IgD-negative memory B cell (primary cell): ENCODE data around the gene ADAMTS14. TPM values are rescaled to one million over a fixed set of nuclear protein-coding genes. Genes with fewer than 3 reads are reported as not detected.
"Not testable (repeated sequence)": the region's sequence is repeated elsewhere in the genome, so short reads cannot be mapped to it uniquely, and the experiment has no call there.

Source experiments
- H3K27ac Mint-ChIP-seq, 3 donors: one replicate each; pipeline ENCODE4 v1.8.0; 2020 to 2022; ENCODE audit warnings: mild to moderate bottlenecking in 3 of 3, mixed read lengths in 3 of 3, moderate library complexity in 1 of 3
- H3K27me3 Mint-ChIP-seq: one replicate; pipeline ENCODE4 v1.8.0; 2021; ENCODE audit warnings: mixed read lengths
- H3K36me3 Mint-ChIP-seq: one replicate; pipeline ENCODE4 v1.8.0; 2020; ENCODE audit warnings: mild to moderate bottlenecking, mixed read lengths
- H3K4me1 Mint-ChIP-seq, 3 donors: one replicate each; pipeline ENCODE4 v1.8.0; 2020 to 2022; ENCODE audit warnings: mixed read lengths in 3 of 3, mild to moderate bottlenecking in 1 of 3
- H3K4me3 Mint-ChIP-seq, 4 donors: one replicate each; pipeline ENCODE4 v1.8.0; 2020 to 2022; ENCODE audit warnings: mild to moderate bottlenecking in 4 of 4, mixed read lengths in 4 of 4, moderate library complexity in 3 of 4
- H3K9me3 Mint-ChIP-seq, 3 donors: one replicate each; pipeline ENCODE4 v1.8.0; 2020 to 2021; ENCODE audit warnings: mixed read lengths in 3 of 3, mild to moderate bottlenecking in 1 of 3
- polyA plus RNA-seq: library from polyadenylated mRNA; unstranded; fragments of 300-500 nt; fragmentation: Illumina TruSeq; gene quantifications from one replicate; pipeline ENCODE4 v1.2.3, GENCODE V29; 2021

Gene ADAMTS14
- polyA plus RNA-seq, 1 donor from 2014 or later: not detected

GRCh38 chr10:70664702-70665195 is 7.6 kb upstream of the ADAMTS14 start:
- Mint-ChIP-seq H3K27me3 (peaks cover 19% of the 10 kb centered on the region), H3K27ac (peak overlapping the region in 1 of 3 donors; percentile 65), H3K36me3 (peaks cover 3% of the 10 kb centered on the region), H3K4me1 (peaks cover 9 to 14% (median 11%) of the 10 kb centered on the region in 3 donors), H3K4me3 (peak overlapping the region in 1 of 4 donors; percentile 53), H3K9me3 (peaks cover 0 to 7% (median 5%) of the 10 kb centered on the region in 3 donors)

- Mint-ChIP-seq H3K36me3 (peaks cover 3% of the 10 kb centered on the region), H3K4me1 (peaks cover 9 to 14% (median 13%) of the 10 kb centered on the region in 3 donors), H3K4me3 (no peak overlapping the region), H3K27me3 (peaks cover 17% of the 10 kb centered on the region), H3K27ac (no peak overlapping the region), H3K9me3 (peaks cover 0 to 7% (median 4%) of the 10 kb centered on the region in 3 donors)
These were observed 5.1 kb upstream of the ADAMTS14 start for GRCh38 chr10:70666960-70667798.

- H3K4me1 Mint-ChIP-seq: peaks cover 9 to 14% (median 13%) of the 10 kb centered on the region in 3 donors
- H3K36me3 Mint-ChIP-seq, H3K4me3 Mint-ChIP-seq, H3K9me3 Mint-ChIP-seq: not testable (repeated sequence)
- peak overlapping the region in 1 of 3 donors; percentile 54 for H3K27ac Mint-ChIP-seq
- peaks cover 16% of the 10 kb centered on the region for H3K27me3 Mint-ChIP-seq
These were observed 4.5 kb upstream of the ADAMTS14 start for GRCh38 chr10:70667818-70668217.

GRCh38 chr10:70668454-70668970 is 3.8 kb upstream of the ADAMTS14 start:
- H3K4me3 Mint-ChIP-seq: no peak overlapping the region
- H3K27ac Mint-ChIP-seq: no peak overlapping the region
- H3K4me1 Mint-ChIP-seq: peaks cover 9 to 14% (median 14%) of the 10 kb centered on the region in 3 donors
- peaks cover 23% of the 10 kb centered on the region for H3K27me3 Mint-ChIP-seq
- H3K36me3 Mint-ChIP-seq: no peaks in the 10 kb centered on the region
- H3K9me3 Mint-ChIP-seq: peaks cover 0 to 7% (median 4%) of the 10 kb centered on the region in 3 donors

- no peak overlapping the region for H3K27ac Mint-ChIP-seq
- H3K36me3 Mint-ChIP-seq: no peaks in the 10 kb centered on the region
- peaks cover 0 to 7% (median 4%) of the 10 kb centered on the region in 3 donors for H3K9me3 Mint-ChIP-seq
- H3K27me3 Mint-ChIP-seq: peaks cover 25% of the 10 kb centered on the region
- peaks cover 9 to 14% (median 14%) of the 10 kb centered on the region in 3 donors for H3K4me1 Mint-ChIP-seq
- no peak overlapping the region for H3K4me3 Mint-ChIP-seq
These were observed 3.3 kb upstream of the ADAMTS14 start for GRCh38 chr10:70669015-70669414.

- H3K4me3 Mint-ChIP-seq: no peak overlapping the region
- H3K27ac Mint-ChIP-seq: no peak overlapping the region
- no peaks in the 10 kb centered on the region for H3K36me3 Mint-ChIP-seq
- peaks cover 30% of the 10 kb centered on the region for H3K27me3 Mint-ChIP-seq
- H3K9me3 Mint-ChIP-seq: peaks cover 0 to 7% (median 4%) of the 10 kb centered on the region in 3 donors
- H3K4me1 Mint-ChIP-seq: peaks cover 3 to 10% (median 7%) of the 10 kb centered on the region in 3 donors
These were observed 2.5 kb upstream of the ADAMTS14 start for GRCh38 chr10:70669732-70670317.

- Mint-ChIP-seq H3K9me3 (peaks cover 0 to 7% (median 4%) of the 10 kb centered on the region in 3 donors), H3K4me1 (peaks cover 0 to 5% (median 5%) of the 10 kb centered on the region in 3 donors), H3K27me3 (peaks cover 30% of the 10 kb centered on the region), H3K4me3 (peak overlapping the region in 2 of 4 donors; percentile 73 to 83), H3K27ac (no peak overlapping the region), H3K36me3 (no peaks in the 10 kb centered on the region)
These were observed 614 bp upstream of the ADAMTS14 start for GRCh38 chr10:70671619-70672164.

GRCh38 chr10:70673043-70673928 is 980 bp downstream of the ADAMTS14 start:
- Mint-ChIP-seq H3K36me3 (no peaks in the 10 kb centered on the region), H3K9me3 (peaks cover 0 to 4% (median 4%) of the 10 kb centered on the region in 3 donors), H3K27me3 (peaks cover 30% of the 10 kb centered on the region), H3K4me1 (peaks cover 0 to 9% (median 2%) of the 10 kb centered on the region in 3 donors), H3K27ac (no peak overlapping the region), H3K4me3 (peak overlapping the region in 2 of 4 donors; percentile 13 to 78)

- Mint-ChIP-seq H3K36me3 (no peaks in the 10 kb centered on the region), H3K4me3 (no peak overlapping the region), H3K27me3 (peaks cover 27% of the 10 kb centered on the region), H3K4me1 (peaks cover 0 to 9% (median 2%) of the 10 kb centered on the region in 3 donors), H3K9me3 (no peaks in the 10 kb centered on the region), H3K27ac (no peak overlapping the region)
These were observed 1.7 kb downstream of the ADAMTS14 start for GRCh38 chr10:70673929-70674559.

- no peak overlapping the region for H3K27ac Mint-ChIP-seq
- H3K9me3 Mint-ChIP-seq: no peaks in the 10 kb centered on the region
- H3K36me3 Mint-ChIP-seq: no peaks in the 10 kb centered on the region
- peaks cover 26% of the 10 kb centered on the region for H3K27me3 Mint-ChIP-seq
- H3K4me1 Mint-ChIP-seq: peaks cover 0 to 9% (median 2%) of the 10 kb centered on the region in 3 donors
- peak overlapping the region in 1 of 4 donors; percentile 69 for H3K4me3 Mint-ChIP-seq
These were observed 2.5 kb downstream of the ADAMTS14 start for GRCh38 chr10:70674560-70675495.

GRCh38 chr10:70675496-70676161 is 3.3 kb downstream of the ADAMTS14 start:
- Mint-ChIP-seq H3K9me3 (no peaks in the 10 kb centered on the region), H3K27me3 (peaks cover 27% of the 10 kb centered on the region), H3K4me1 (peaks cover 0 to 9% (median 2%) of the 10 kb centered on the region in 3 donors), H3K27ac (no peak overlapping the region), H3K4me3 (peak overlapping the region in 1 of 4 donors; percentile 69), H3K36me3 (peaks cover 1% of the 10 kb centered on the region)

- Mint-ChIP-seq H3K36me3 (peaks cover 1% of the 10 kb centered on the region), H3K4me3 (no peak overlapping the region), H3K4me1 (peaks cover 0 to 9% (median 2%) of the 10 kb centered on the region in 3 donors), H3K9me3 (no peaks in the 10 kb centered on the region), H3K27me3 (peaks cover 22% of the 10 kb centered on the region), H3K27ac (no peak overlapping the region)
These were observed 4.2 kb downstream of the ADAMTS14 start for GRCh38 chr10:70676511-70676910.
